GM19328 (cell line): ENCODE data around the gene TSPAN18.

Experiments used
- ATAC-seq: cut with Tn5 transposase; IDR thresholded peaks from one replicate; pipeline ENCODE4 v1.9.1; 2021; ENCODE audit warnings: mild to moderate bottlenecking, moderate library complexity; ENCODE audit not compliant: unreplicated experiment

TSPAN18 gene

DNA sequence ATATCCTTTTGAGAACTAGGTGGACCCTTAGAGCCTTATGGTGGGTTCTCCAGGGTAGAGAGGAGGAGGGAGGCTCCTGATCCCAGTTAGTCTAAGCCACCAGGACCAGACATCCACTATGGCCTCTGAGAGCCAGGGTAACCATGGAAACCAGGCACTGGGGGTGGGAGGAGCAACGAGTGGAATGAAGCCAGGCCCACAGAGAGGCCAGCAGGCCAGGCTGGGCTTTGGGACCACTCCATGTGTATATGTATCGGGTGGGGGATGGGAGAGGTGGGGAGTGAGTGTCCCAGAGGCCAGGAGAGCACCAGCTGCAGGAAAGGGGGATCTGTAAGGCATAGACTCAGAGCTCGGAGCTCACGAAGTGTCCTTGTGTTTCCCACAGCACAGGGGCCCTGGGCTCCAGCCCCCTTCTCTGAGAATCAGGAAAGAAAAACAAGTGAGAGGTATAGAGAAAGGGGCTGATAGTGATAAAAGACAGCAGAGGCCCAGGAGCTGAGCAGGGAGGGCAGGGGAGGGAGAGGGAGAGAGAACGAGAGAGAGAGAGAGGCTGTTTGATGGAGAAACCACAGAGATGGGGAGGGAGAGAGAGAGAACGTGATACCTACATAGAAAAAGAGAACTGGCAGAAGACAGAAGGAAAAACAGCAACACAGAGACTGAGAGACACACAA is 15.5 kb upstream of the TSPAN18 start:
- no peak for ATAC-seq

DNA sequence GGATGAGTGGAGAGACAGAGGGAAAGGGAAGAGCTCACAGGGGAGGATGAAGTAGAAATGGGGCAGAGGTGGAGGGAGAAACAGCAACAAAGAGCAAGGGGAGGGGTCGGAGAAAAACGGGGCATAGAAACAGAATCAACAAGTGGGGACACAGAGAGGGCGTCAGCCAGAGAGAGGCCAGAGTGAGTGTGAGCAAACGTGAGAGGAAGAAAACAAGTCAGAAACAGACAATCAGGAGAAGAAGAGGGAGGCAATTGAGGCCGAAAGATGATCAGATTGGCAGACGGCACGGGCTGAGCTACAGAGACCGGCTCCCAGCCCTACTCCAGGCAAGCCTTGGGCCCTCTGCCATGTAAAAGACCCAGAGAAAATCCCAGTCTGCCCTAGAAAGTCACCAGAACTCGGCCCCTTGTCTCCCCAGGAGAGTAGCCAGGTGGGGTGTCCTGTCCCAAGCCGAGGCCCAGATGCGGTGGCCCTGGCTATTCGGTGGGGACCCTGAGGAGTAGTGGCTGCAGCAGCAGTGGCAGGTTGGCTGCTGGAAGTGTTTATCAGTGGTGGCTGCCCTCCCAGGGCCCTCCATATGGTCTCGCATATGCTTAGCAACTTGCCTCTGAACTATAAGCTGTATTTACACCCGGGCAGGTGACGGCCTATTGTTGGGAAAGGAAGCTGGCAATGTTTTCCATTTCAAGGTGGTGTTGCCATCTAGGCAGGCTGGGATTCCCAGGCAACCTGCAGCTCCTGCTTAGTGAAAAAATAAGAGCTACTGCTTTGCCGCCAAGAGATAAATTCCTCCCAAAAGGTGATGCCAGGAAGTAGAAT is 14.8 kb upstream of the TSPAN18 start:
- no peak for ATAC-seq

DNA sequence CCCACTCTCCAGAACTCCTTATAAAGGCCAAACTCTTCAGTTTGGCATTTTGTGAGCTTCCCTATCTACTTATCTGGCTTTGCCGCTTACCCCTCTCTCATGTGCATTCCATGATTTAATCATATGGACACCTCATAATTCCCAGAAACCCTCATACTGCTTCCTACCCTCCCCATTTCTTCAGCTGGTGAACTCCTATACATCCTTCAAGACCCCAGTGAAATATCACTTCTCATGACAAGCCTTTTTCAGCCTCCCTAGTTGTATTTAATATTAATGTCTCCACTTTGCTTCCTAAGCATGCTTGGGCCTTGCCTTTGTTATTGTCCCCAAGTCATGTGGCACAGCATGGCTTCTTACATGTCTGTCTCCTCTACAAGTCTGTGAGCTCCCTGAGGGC is 13.7 kb upstream of the TSPAN18 start:
- ATAC-seq: no peak

DNA sequence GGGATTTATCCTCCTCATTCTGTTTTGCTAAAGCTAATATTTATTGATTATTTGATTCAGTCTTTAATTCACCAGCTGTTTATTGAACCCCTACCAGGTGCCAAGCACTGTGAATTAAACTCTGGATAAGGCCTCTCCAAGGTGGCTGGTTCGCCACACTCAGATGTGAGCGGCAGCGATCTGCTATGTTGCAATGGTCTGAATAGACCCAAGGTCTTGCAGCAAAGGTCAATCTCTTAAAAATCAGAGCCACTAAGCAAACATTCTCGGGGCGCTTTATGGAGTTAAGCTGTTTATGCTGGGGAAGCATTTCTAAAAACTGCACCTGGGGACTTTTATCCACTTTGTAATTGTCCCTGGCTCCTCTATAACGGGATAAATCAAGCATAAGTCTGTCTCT is 10.5 kb upstream of the TSPAN18 start:
- no peak for ATAC-seq

DNA sequence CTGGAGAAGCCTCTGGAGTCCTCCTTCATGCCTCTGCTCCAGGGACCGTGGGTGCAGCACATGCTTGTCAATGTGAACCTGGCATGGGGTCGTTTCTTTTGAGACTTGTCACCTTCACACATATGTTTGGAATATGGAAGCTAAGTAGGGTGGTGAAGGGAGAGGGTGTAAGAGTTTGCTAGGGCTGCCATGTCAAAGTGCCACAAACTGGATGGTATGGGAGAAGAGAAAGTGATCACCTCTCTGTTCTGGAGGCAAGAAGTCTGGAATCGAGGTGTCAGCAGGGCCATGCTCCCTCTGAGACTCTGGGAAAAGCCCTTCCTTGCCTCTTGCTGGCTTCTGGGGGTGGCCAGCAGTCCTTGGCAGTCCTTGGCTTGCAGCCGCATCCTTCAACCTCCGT is 8.7 kb upstream of the TSPAN18 start:
- ATAC-seq: no peak

DNA sequence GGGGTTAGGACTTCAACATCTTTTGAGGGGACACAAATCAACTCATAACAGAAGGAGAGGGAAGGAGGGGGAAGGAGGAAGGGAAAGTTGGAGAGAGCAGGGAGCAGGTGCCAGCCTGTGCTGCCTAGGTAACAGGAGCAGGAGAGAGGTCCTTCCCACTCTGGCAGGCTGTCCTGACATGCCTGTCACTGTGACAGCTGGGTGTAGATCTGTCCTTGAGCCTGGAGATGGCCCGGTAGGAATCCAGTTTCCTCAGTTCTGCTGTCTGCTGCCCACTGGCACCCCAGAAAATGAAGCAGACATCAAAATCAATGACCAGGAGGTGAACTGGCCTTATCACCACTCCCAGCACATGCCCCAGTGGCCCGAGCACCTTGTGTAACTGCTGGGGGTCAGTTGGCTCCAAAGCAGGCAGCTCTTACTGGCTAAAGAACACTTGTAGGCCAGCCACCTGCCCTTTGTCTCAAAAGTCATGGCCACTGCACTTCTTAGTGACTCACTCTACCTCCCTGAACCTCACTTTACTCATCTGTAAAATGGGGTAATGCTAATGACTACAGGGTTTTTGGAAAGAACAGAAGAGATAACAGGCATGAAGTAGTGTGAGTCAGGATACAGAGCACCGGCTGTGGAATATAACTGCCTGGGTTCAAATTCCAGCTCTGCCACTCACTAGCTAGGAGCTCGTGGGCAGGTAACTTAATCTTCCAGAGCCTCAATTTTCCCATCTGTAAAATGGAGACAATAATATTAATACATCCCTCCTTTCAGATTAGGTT is 8.0 kb upstream of the TSPAN18 start:
- no peak for ATAC-seq

DNA sequence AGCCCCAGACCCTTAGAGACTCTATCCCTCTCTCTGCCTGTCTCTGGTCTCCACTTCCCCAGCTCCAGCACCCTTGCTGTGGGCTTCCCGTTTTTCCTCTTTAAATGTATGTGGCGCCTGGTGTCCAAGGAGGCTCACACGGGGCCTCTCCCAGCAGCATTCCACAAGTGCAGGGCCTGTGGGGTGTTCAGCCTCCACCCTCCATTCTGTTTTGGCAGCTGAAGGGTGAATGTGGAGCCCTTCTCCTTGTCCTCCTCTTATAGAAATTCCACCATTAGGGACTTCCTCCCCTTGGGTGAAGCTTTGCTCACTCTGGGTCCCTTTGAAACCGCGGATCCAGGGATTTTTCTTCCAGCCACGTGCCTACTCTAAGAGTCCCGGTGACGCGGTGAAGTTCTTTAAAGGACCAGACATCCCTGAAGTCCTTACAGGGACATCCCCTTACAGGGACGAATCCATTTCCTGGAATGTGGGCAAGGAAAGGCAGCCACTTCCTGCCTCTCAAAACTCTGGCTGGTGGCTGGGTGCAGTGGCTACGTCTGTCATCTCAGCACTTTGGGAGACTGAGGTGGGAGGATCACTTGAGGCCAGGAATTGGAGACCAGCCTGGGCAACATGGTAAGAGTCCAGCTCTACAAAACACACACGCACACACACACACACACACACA is 1.6 kb upstream of the TSPAN18 start:
- ATAC-seq: no peak

DNA sequence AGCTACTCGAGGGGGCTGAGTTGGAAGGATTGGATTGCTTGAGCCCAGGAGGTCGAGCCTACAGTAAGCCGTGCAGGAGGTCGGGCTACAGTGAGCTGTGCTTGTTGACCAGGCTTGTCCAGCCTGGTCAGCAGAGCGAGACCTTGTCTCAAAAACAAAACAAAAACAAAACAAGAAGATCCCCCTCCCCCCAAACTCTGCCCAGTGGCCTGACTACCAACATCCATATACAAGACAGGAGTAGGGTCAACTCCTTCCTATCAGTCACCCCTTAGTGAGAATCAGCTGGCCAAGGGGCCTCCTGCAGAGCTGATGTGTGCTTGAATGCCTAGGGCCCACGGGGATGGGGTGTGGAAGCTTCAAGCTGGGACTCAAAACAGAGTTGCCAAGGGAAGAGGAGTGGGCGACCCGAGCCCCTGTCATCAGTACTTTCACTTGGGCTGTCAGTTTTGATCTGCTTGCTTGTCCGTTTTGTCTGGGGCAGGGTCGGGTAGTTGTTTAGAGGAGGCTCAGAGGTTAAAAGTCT is 942 bp upstream of the TSPAN18 start:
- ATAC-seq: no peak

DNA sequence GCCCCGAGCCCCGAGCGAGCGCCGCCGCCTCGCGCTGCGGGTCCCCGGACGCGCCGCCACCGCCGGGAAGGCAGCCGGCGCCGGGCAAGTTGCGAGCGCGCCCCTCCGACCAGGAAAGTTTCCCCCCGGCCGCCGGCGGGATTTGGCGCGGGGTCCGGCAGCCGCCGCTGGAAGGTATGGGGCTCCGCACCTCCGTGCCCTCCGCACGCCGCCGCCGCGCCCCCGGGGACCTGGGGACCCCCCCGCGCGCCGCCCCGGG is 281 bp downstream of the TSPAN18 start:
- no peak for ATAC-seq

DNA sequence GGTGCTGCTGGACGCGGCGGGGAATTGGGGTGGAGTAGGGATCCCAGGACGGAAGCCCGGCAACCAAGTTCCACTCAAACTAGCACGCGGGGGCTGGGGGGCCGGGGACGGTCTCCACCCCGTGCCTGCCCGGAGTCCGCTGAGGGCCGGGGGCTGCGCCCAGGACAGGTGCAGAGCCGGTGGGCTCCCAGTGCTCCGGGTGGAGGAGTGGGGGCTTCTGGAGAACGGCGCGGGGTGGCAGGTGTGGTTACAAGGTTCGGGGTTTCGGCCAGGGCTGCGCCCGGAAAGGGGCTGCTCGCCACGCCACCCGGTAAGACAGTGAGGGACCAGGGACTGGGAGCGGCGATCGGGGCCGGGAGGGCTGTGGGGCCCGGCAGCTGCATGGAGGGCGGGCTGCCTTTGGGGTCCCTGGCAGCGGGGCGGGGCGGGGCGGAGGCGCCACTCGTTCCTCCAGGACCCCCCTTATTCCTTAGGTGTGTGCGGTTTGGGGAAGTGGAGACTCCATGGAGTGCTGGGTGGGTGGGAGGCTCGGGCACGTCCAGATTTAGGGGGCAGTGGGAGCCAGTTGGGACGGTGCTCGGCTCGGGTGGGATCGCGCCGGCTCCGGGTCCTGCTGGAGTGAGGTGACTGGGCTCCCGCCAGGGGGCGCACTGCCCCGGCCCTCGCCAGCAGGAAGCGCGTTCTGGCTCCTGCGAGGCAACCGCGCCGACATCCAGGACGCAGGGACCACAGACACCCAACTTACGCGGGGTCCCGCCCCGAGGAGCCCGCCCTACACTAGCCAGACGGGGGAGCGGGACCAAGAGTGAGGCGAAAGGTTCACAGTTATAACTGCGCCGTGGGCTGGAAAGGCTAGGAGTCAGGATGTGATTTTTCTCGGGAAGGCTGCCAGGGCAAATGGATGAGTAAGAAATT is 868 bp downstream of the TSPAN18 start:
- no peak for ATAC-seq

DNA sequence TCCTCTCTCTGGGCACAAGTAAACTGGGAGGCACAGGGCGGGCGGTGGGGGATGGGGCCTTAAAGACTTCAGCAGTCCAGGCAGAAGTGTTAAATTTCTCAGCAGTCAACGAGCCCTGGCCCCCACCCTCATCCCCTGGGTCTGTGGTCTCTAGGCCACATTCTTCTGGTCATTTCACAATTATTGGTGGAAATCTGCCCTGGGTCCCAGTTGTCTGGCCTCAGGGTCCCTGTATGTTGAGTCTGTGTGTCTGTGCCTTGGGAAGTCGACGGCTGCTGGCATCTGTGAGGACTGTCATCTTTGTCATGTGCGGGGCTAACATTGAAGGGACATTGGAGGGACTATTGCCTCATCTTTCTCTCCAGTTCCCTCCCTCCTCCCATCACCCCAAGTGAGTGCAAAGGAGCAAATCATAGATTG is 1.7 kb downstream of the TSPAN18 start:
- ATAC-seq: no peak

DNA sequence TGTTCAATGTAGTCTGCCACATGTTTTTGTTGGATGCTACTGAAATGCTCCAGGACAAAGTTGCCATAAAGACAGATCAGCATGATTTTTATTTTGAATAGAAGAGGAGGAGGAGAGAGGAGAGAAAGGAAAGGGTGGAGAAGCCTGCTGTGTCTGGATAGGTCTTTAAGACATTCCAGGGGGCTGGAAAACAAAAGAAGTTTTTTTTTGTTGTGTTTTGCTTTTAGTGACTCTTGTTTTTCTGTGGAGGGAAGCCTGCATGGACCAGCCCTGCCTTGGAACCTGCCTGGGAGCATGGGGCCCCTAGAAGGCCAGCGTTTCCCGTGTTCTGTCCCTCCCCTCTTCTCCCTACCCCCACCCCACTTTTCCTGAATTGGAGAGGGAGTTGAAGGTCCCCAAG is 2.3 kb downstream of the TSPAN18 start:
- no peak for ATAC-seq

DNA sequence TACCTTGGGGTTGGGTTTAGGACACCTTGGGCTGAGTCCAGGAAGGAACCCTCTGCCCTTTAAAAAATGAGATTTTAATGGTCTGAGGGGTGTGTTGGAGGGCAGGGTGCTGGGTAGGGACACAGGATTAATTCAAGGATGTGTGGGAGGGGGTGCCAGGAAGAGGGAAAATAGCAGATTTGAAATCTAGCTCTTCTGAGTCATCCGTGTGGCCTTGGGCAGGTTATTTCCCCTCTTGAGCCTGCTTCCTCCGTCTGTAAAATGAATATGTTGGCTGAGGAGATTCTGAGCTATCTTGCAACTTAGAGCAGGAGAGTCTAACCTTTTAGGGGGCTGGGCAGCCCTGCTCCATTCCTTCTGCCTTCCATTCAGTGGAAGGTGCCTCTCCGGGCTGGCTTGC is 3.0 kb downstream of the TSPAN18 start:
- no peak for ATAC-seq

DNA sequence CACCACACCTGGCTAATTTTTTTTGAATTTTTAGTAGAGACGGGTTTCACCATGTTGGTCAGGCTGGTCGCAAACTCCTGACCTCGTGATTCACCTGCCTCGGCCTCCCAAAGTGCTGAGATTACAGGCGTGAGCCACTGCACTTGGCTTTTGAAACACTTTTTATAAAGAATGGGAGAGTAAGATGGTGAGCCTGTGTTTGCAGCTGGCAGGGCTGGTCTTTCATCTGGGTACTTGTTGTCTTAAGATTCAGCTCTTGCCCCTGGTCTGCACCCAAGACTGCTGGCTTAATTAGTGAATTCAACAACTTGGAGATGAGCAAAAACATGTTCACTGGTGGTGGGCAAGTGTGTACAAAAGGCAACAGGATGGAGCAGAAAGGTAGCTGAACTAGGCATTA is 4.0 kb downstream of the TSPAN18 start:
- ATAC-seq: no peak

DNA sequence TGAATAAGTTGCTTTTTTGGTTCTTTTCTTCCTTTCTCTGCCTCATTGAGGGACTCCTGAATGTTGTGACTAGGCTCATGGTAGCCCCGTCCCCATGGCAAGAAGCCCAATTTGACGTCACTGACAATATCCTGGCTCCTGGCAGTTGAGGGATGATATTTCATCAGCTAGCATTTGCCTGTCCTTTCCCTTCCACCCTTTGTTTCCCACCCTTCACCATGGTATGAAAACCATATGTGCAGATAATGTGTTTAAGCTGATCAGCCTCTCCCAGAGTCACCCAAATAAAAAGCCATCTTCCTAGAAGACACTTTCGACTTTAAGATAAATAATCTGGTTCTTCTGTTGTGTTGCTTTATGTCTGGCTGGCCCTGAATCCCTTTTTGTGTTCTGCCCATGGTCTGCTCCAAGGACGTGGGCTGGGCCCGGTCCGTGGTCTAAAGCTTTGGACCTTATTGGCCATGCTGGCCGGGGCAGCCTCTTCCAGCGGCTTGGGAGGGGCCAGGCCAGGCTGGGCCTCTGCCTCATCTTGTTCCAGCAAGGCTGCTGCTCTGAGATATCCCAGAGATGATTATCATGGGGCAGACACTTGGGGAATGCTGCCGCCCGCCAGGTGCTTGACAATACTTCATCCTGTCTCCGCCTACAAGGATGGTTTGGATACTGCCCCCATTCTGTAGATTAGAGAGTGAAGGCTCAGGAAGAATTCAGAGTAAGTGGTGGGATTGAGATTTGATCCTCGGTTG is 5.1 kb downstream of the TSPAN18 start:
- ATAC-seq: no peak

DNA sequence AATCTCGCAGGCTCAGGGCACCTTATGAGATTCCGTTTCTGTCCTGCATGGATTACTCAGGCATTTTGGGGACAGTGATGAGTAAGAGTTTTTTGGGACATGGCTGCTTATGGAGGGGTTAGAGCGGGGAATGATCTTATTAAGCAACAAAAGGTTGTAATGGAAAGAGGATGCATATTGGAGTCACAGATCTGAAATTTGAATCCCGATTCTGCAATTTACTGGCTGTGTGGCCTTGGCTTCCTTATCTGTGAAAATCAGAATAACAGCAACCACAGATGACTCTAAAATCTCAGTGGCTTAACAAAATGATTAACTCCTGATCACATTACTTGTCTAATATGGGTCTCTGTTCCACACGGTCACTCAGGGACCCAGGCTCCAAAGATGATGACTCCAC is 5.8 kb downstream of the TSPAN18 start:
- ATAC-seq: no peak

DNA sequence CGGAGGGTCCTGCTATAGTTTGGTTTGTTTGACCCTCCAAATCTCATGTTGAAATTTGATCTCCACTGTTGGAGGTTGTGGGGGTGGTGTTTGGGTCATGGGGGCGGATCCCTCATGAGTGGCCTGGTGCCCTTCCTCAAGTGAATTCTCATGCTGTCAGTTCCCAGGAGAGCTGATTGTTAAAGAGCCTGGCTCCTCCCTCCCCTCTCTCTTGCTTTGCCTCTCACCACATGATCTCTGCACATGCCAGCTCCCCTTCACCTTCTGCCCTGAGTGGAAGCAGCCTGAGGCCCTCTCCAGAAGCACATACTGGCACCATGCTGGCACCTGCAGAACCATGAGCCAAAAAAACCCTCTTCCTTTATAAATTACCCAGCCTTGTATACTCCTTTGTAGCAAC is 7.1 kb downstream of the TSPAN18 start:
- no peak for ATAC-seq

DNA sequence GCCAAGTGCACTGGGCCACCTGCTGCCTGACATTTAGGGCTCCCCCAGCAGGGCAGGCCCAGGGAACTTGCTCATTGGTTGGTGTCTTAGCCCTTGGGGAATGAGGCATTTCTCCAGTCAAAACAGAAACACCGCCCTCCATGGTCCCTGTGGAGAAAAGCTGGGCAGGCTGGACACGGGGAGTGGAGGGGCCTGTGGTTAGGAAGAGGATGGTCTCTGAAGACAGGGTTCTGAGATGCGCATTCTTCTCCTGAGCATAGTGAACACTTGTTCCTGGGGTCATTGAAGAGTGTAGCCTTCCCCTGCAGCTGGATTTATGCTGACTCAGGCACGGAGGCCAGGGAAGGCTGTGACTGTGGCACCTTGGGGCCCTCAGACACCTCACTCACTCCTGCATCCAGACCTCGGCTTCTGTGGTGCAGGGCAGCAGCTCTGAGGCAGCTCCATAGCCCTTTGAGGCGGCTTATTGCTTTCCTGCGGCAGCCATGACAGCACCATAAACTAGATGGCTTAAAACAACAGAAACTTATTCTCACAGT is 8.2 kb downstream of the TSPAN18 start:
- ATAC-seq: no peak

DNA sequence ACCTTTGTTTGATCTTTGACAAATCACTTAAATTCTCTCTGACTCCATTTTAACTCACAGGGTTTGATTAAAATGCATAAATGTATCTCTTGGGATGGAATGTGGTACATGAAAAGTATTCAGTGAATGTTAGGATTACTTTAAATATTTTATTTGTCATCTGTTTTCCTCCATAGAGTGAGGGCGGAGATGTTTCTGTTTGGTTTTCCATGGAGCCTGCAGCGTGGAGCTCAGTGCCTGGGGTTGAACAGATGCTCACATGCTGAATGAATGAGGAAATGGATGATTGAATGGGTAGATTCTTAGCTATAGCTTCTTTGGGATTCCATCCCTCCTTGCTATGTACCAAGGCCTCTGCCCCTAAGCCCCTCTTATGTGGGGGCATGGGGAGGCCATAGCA is 10.0 kb downstream of the TSPAN18 start:
- no peak for ATAC-seq
